GM12874 (cell line): Measurements from ENCODE around the gene SLC25A28.

ENCODE experiments used
- CTCF ChIP-seq: IDR thresholded peaks from 2 replicates; pipeline ENCODE4 v1.5.1; 2011; ENCODE audit warnings: low read depth, mild to moderate bottlenecking, control low read depth, low read length, moderate library complexity; ENCODE audit not compliant: insufficient read depth

SLC25A28 gene

GRCh38 chr10:99562631-99563030, 57.6 kb downstream of the SLC25A28 start:
- TF ChIP-seq CTCF: no peak
